ENCODE results near the gene FNDC3B. TPM values are rescaled to one million over a fixed set of nuclear protein-coding genes. Genes with fewer than 3 reads are reported as not detected.

The FNDC3B gene
- total RNA-seq, 2 experiments from 2014 or later = 11.6 to 12.2 TPM

- Mint-ChIP-seq H3K9me3 (peaks cover 1% of the 10 kb centered on the region), H3K4me1 (peaks cover 42% of the 10 kb centered on the region), H3K27me3 (no peaks in the 10 kb centered on the region), H3K36me3 (peaks cover 24% of the 10 kb centered on the region), H3K4me3 (no peak overlapping the region), H3K27ac (peak overlapping the region; percentile 81)
- peak; percentile 51 for DNase-seq
Observed at GRCh38 chr3:172129850-172130716, 90.7 kb downstream of the FNDC3B start.

- Mint-ChIP-seq H3K4me3 (no peak overlapping the region), H3K4me1 (peaks cover 43% of the 10 kb centered on the region)
Observed at GRCh38 chr3:172130717-172131050, 91.3 kb downstream of the FNDC3B start.

GRCh38 chr3:172131746-172132145 is 92.4 kb downstream of the FNDC3B start:
- Mint-ChIP-seq H3K4me3 (no peak overlapping the region), H3K36me3 (peaks cover 27% of the 10 kb centered on the region), H3K4me1 (peaks cover 38% of the 10 kb centered on the region), H3K27ac (peak overlapping the region; percentile 0), H3K27me3 (no peaks in the 10 kb centered on the region), H3K9me3 (peaks cover 1% of the 10 kb centered on the region)
- DNase-seq = no peak

More at GRCh38 chr3:172130717-172131050, 91.3 kb downstream of the FNDC3B start:
- Mint-ChIP-seq H3K27me3 (no peaks in the 10 kb centered on the region), H3K9me3 (peaks cover 1% of the 10 kb centered on the region), H3K27ac (peak overlapping the region; percentile 81), H3K36me3 (peaks cover 28% of the 10 kb centered on the region)
- DNase-seq = no peak

- Mint-ChIP-seq H3K36me3 (peaks cover 24% of the 10 kb centered on the region), H3K4me1 (peaks cover 39% of the 10 kb centered on the region)
Observed at GRCh38 chr3:172132159-172132586, 92.8 kb downstream of the FNDC3B start.

GRCh38 chr3:172132721-172133311 is 93.4 kb downstream of the FNDC3B start:
- H3K4me3 Mint-ChIP-seq = no peak overlapping the region
- peaks cover 24% of the 10 kb centered on the region for H3K36me3 Mint-ChIP-seq
- DNase-seq = no peak
- peaks cover 45% of the 10 kb centered on the region for H3K4me1 Mint-ChIP-seq
- H3K9me3 Mint-ChIP-seq = peaks cover 1% of the 10 kb centered on the region
- no peak overlapping the region for H3K27ac Mint-ChIP-seq
- H3K27me3 Mint-ChIP-seq = no peaks in the 10 kb centered on the region

More at GRCh38 chr3:172132159-172132586, 92.8 kb downstream of the FNDC3B start:
- no peak for DNase-seq
- peaks cover 1% of the 10 kb centered on the region for H3K9me3 Mint-ChIP-seq
- no peak overlapping the region for H3K4me3 Mint-ChIP-seq
- peak overlapping the region; percentile 0 for H3K27ac Mint-ChIP-seq
- no peaks in the 10 kb centered on the region for H3K27me3 Mint-ChIP-seq

GRCh38 chr3:172133838-172134237 is 94.5 kb downstream of the FNDC3B start:
- peaks cover 53% of the 10 kb centered on the region for H3K4me1 Mint-ChIP-seq
- H3K9me3 Mint-ChIP-seq = peaks cover 1% of the 10 kb centered on the region
- DNase-seq = no peak
- H3K27me3 Mint-ChIP-seq = no peaks in the 10 kb centered on the region
- no peak overlapping the region for H3K4me3 Mint-ChIP-seq
- no peak overlapping the region for H3K27ac Mint-ChIP-seq
- H3K36me3 Mint-ChIP-seq = peaks cover 24% of the 10 kb centered on the region

GRCh38 chr3:172134352-172134751 is 95.0 kb downstream of the FNDC3B start:
- H3K4me1 Mint-ChIP-seq = peaks cover 55% of the 10 kb centered on the region
- DNase-seq = no peak
- peaks cover 22% of the 10 kb centered on the region for H3K36me3 Mint-ChIP-seq
- H3K27ac Mint-ChIP-seq = no peak overlapping the region
- no peak overlapping the region for H3K4me3 Mint-ChIP-seq
- H3K9me3 Mint-ChIP-seq = peaks cover 1% of the 10 kb centered on the region
- no peaks in the 10 kb centered on the region for H3K27me3 Mint-ChIP-seq

- H3K9me3 Mint-ChIP-seq = peaks cover under 1% of the 10 kb centered on the region
- H3K27me3 Mint-ChIP-seq = no peaks in the 10 kb centered on the region
- DNase-seq = no peak
- no peak overlapping the region for H3K4me3 Mint-ChIP-seq
- peaks cover 19% of the 10 kb centered on the region for H3K36me3 Mint-ChIP-seq
- peaks cover 49% of the 10 kb centered on the region for H3K4me1 Mint-ChIP-seq
- H3K27ac Mint-ChIP-seq = no peak overlapping the region
Observed at GRCh38 chr3:172135185-172135584, 95.8 kb downstream of the FNDC3B start.

GRCh38 chr3:172135820-172136219 is 96.4 kb downstream of the FNDC3B start:
- H3K36me3 Mint-ChIP-seq = peaks cover 15% of the 10 kb centered on the region
- H3K27ac Mint-ChIP-seq = no peak overlapping the region

GRCh38 chr3:172136330-172136729 is 97.0 kb downstream of the FNDC3B start:
- H3K36me3 Mint-ChIP-seq = peaks cover 15% of the 10 kb centered on the region

More at GRCh38 chr3:172135820-172136219, 96.4 kb downstream of the FNDC3B start:
- Mint-ChIP-seq H3K4me1 (peaks cover 50% of the 10 kb centered on the region), H3K4me3 (no peak overlapping the region), H3K27me3 (no peaks in the 10 kb centered on the region), H3K9me3 (no peaks in the 10 kb centered on the region)
- DNase-seq = no peak

GRCh38 chr3:172137287-172138192 is 98.2 kb downstream of the FNDC3B start:
- no peak overlapping the region for H3K4me3 Mint-ChIP-seq
- no peak overlapping the region for H3K27ac Mint-ChIP-seq
- H3K36me3 Mint-ChIP-seq = peaks cover 15% of the 10 kb centered on the region
- H3K9me3 Mint-ChIP-seq = no peaks in the 10 kb centered on the region
- peaks cover 53% of the 10 kb centered on the region for H3K4me1 Mint-ChIP-seq
- H3K27me3 Mint-ChIP-seq = no peaks in the 10 kb centered on the region
- DNase-seq = no peak

More at GRCh38 chr3:172136330-172136729, 97.0 kb downstream of the FNDC3B start:
- no peak overlapping the region for H3K27ac Mint-ChIP-seq
- no peaks in the 10 kb centered on the region for H3K27me3 Mint-ChIP-seq
- DNase-seq = no peak
- peaks cover 50% of the 10 kb centered on the region for H3K4me1 Mint-ChIP-seq
- H3K4me3 Mint-ChIP-seq = no peak overlapping the region
- no peaks in the 10 kb centered on the region for H3K9me3 Mint-ChIP-seq

GRCh38 chr3:172138193-172138537 is 98.8 kb downstream of the FNDC3B start:
- H3K4me3 Mint-ChIP-seq = no peak overlapping the region
- no peaks in the 10 kb centered on the region for H3K27me3 Mint-ChIP-seq
- peaks cover 51% of the 10 kb centered on the region for H3K4me1 Mint-ChIP-seq
- peaks cover 15% of the 10 kb centered on the region for H3K36me3 Mint-ChIP-seq
- H3K9me3 Mint-ChIP-seq = no peaks in the 10 kb centered on the region
- no peak overlapping the region for H3K27ac Mint-ChIP-seq
- no peak for DNase-seq

GRCh38 chr3:172138792-172139507 is 99.6 kb downstream of the FNDC3B start:
- H3K36me3 Mint-ChIP-seq = peaks cover 16% of the 10 kb centered on the region
- no peak overlapping the region for H3K4me3 Mint-ChIP-seq
- H3K27me3 Mint-ChIP-seq = no peaks in the 10 kb centered on the region
- DNase-seq = peak; percentile 11
- peaks cover 46% of the 10 kb centered on the region for H3K4me1 Mint-ChIP-seq
- H3K9me3 Mint-ChIP-seq = no peaks in the 10 kb centered on the region
- no peak overlapping the region for H3K27ac Mint-ChIP-seq

- no peaks in the 10 kb centered on the region for H3K9me3 Mint-ChIP-seq
- no peak overlapping the region for H3K4me3 Mint-ChIP-seq
- H3K27me3 Mint-ChIP-seq = no peaks in the 10 kb centered on the region
- peaks cover 46% of the 10 kb centered on the region for H3K4me1 Mint-ChIP-seq
- peaks cover 17% of the 10 kb centered on the region for H3K36me3 Mint-ChIP-seq
- DNase-seq = no peak
- H3K27ac Mint-ChIP-seq = no peak overlapping the region
Observed at GRCh38 chr3:172139528-172140276, 100.3 kb downstream of the FNDC3B start.
